Measurements from ENCODE around the gene SELENOS.

The SELENOS gene

GRCh38 chr15:101273534-101273933, 3.8 kb downstream of the SELENOS start:
- Histone ChIP-seq H3K18ac (ENCODE audit: low read depth in 1 of 2, low read length in 2 of 2) (no peak overlapping the region), H2AFZ (ENCODE audit: low read depth, low read length) (no peak overlapping the region), H3K27me3 (ENCODE audit: control insufficient read depth in 1 of 2, insufficient read depth in 1 of 2, low read length in 2 of 2) (no peaks in the 10 kb centered on the region), H3K14ac (ENCODE audit: low read length in 2 of 2) (no peak overlapping the region), H3K23ac (ENCODE audit: low read length in 2 of 2) (no peak overlapping the region), H3K9ac (ENCODE audit: low read length) (no peak overlapping the region), H3K9me3 (ENCODE audit: control insufficient read depth, low read length) (no peaks in the 10 kb centered on the region), H3K36me3 (ENCODE audit: control insufficient read depth in 1 of 2, insufficient read depth in 2 of 2, low read depth in 1 of 2, low read length in 2 of 2) (peaks cover 42 to 76% of the 10 kb centered on the region in 2 experiments), H3K4me1 (ENCODE audit: control insufficient read depth, insufficient read depth, low read depth, low read length) (peaks cover 7% of the 10 kb centered on the region), H4K91ac (ENCODE audit: low read length) (no peak overlapping the region), H3K4ac (ENCODE audit: low read depth in 1 of 2, low read length in 2 of 2) (no peak overlapping the region), H3K4me2 (ENCODE audit: low read length, poor library complexity, severe bottlenecking) (no peak overlapping the region), H2BK15ac (ENCODE audit: low read depth, poor library complexity, severe bottlenecking) (no peak overlapping the region), H4K8ac (ENCODE audit: low read length) (no peak overlapping the region), H2BK5ac (ENCODE audit: low read depth, low read length, poor library complexity, severe bottlenecking) (no peak overlapping the region), H3K27ac (ENCODE audit: low read length, poor library complexity, severe bottlenecking) (no peak overlapping the region), H2BK120ac (ENCODE audit: low read depth, low read length) (no peak overlapping the region), H3K4me3 (ENCODE audit: insufficient read depth in 1 of 2, low read depth in 1 of 2, low read length in 2 of 2) (no peak overlapping the region), H2BK12ac (ENCODE audit: low read length in 2 of 2) (no peak overlapping the region), H3K79me1 (replicated peaks; ENCODE audit: low read length, poor library complexity, severe bottlenecking) (peaks cover 11% of the 10 kb centered on the region), H2AK5ac (ENCODE audit: low read length, severe bottlenecking) (no peak overlapping the region)
- no peak for DNase-seq
- 79% methylated on average over 5 of the region's 5 CpGs for WGBS

GRCh38 chr15:101272584-101272983, 4.7 kb downstream of the SELENOS start:
- no peak overlapping the region for H2BK15ac ChIP-seq (ENCODE audit: low read depth, poor library complexity, severe bottlenecking)
- H3K18ac ChIP-seq (ENCODE audit: low read depth in 1 of 2, low read length in 2 of 2) = no peak overlapping the region
- no peak for DNase-seq
- no peaks in the 10 kb centered on the region for H3K9me3 ChIP-seq (ENCODE audit: control insufficient read depth, low read length)
- H3K4me3 ChIP-seq (ENCODE audit: insufficient read depth in 1 of 2, low read depth in 1 of 2, low read length in 2 of 2) = no peak overlapping the region
- peaks cover 5% of the 10 kb centered on the region for H3K4me1 ChIP-seq (ENCODE audit: control insufficient read depth, insufficient read depth, low read depth, low read length)
- H3K79me1 ChIP-seq (replicated peaks; ENCODE audit: low read length, poor library complexity, severe bottlenecking) = peaks cover 11% of the 10 kb centered on the region
- no peak overlapping the region for H2BK5ac ChIP-seq (ENCODE audit: low read depth, low read length, poor library complexity, severe bottlenecking)
- no peak overlapping the region for H3K4me2 ChIP-seq (ENCODE audit: low read length, poor library complexity, severe bottlenecking)
- no peak overlapping the region for H4K91ac ChIP-seq (ENCODE audit: low read length)
- H3K23ac ChIP-seq (ENCODE audit: low read length in 2 of 2) = no peak overlapping the region
- no peak overlapping the region for H2BK12ac ChIP-seq (ENCODE audit: low read length in 2 of 2)
- no peak overlapping the region for H3K4ac ChIP-seq (ENCODE audit: low read depth in 1 of 2, low read length in 2 of 2)
- 96% methylated on average over 7 of the region's 9 CpGs for WGBS
- H4K8ac ChIP-seq (ENCODE audit: low read length) = no peak overlapping the region
- H3K14ac ChIP-seq (ENCODE audit: low read length in 2 of 2) = no peak overlapping the region
- no peak overlapping the region for H2BK120ac ChIP-seq (ENCODE audit: low read depth, low read length)
- H2AFZ ChIP-seq (ENCODE audit: low read depth, low read length) = no peak overlapping the region
- H3K9ac ChIP-seq (ENCODE audit: low read length) = no peak overlapping the region
- no peak overlapping the region for H3K27ac ChIP-seq (ENCODE audit: low read length, poor library complexity, severe bottlenecking)
- H3K36me3 ChIP-seq (ENCODE audit: control insufficient read depth in 1 of 2, insufficient read depth in 2 of 2, low read depth in 1 of 2, low read length in 2 of 2) = peaks cover 43 to 73% of the 10 kb centered on the region in 2 experiments
- no peak overlapping the region for H2AK5ac ChIP-seq (ENCODE audit: low read length, severe bottlenecking)
- no peaks in the 10 kb centered on the region for H3K27me3 ChIP-seq (ENCODE audit: control insufficient read depth in 1 of 2, insufficient read depth in 1 of 2, low read length in 2 of 2)

GRCh38 chr15:101269479-101270223, 7.6 kb downstream of the SELENOS start:
- no peak overlapping the region for H3K18ac ChIP-seq (ENCODE audit: low read depth in 1 of 2, low read length in 2 of 2)
- no peaks in the 10 kb centered on the region for H3K27me3 ChIP-seq (ENCODE audit: control insufficient read depth in 1 of 2, insufficient read depth in 1 of 2, low read length in 2 of 2)
- H2BK12ac ChIP-seq (ENCODE audit: low read length in 2 of 2) = no peak overlapping the region
- peaks cover 43 to 62% of the 10 kb centered on the region in 2 experiments for H3K36me3 ChIP-seq (ENCODE audit: control insufficient read depth in 1 of 2, insufficient read depth in 2 of 2, low read depth in 1 of 2, low read length in 2 of 2)
- no peak overlapping the region for H2BK5ac ChIP-seq (ENCODE audit: low read depth, low read length, poor library complexity, severe bottlenecking)
- no peak overlapping the region for H4K91ac ChIP-seq (ENCODE audit: low read length)
- no peak overlapping the region for H3K4me3 ChIP-seq (ENCODE audit: insufficient read depth in 1 of 2, low read depth in 1 of 2, low read length in 2 of 2)
- peaks cover 3% of the 10 kb centered on the region for H3K4me1 ChIP-seq (ENCODE audit: control insufficient read depth, insufficient read depth, low read depth, low read length)
- WGBS = 93% methylated on average over 16 of the region's 16 CpGs
- no peak for DNase-seq
- no peak overlapping the region for H3K23ac ChIP-seq (ENCODE audit: low read length in 2 of 2)
- H2AK5ac ChIP-seq (ENCODE audit: low read length, severe bottlenecking) = no peak overlapping the region
- H3K4ac ChIP-seq (ENCODE audit: low read depth in 1 of 2, low read length in 2 of 2) = no peak overlapping the region
- no peak overlapping the region for H3K9ac ChIP-seq (ENCODE audit: low read length)
- H4K8ac ChIP-seq (ENCODE audit: low read length) = no peak overlapping the region
- H2AFZ ChIP-seq (ENCODE audit: low read depth, low read length) = no peak overlapping the region
- no peak overlapping the region for H2BK15ac ChIP-seq (ENCODE audit: low read depth, poor library complexity, severe bottlenecking)
- H3K27ac ChIP-seq (ENCODE audit: low read length, poor library complexity, severe bottlenecking) = no peak overlapping the region
- no peak overlapping the region for H2BK120ac ChIP-seq (ENCODE audit: low read depth, low read length)
- H3K9me3 ChIP-seq (ENCODE audit: control insufficient read depth, low read length) = no peaks in the 10 kb centered on the region
- peaks cover 10% of the 10 kb centered on the region for H3K79me1 ChIP-seq (replicated peaks; ENCODE audit: low read length, poor library complexity, severe bottlenecking)
- no peak overlapping the region for H3K14ac ChIP-seq (ENCODE audit: low read length in 2 of 2)
- no peak overlapping the region for H3K4me2 ChIP-seq (ENCODE audit: low read length, poor library complexity, severe bottlenecking)

GRCh38 chr15:101267320-101268104, 9.8 kb downstream of the SELENOS start:
- Histone ChIP-seq H3K4me3 (ENCODE audit: insufficient read depth in 1 of 2, low read depth in 1 of 2, low read length in 2 of 2) (peak overlapping the region; percentile 23 to 46), H3K27ac (ENCODE audit: low read length, poor library complexity, severe bottlenecking) (no peak overlapping the region), H3K79me1 (replicated peaks; ENCODE audit: low read length, poor library complexity, severe bottlenecking) (peaks cover 2% of the 10 kb centered on the region), H2BK15ac (ENCODE audit: low read depth, poor library complexity, severe bottlenecking) (no peak overlapping the region), H3K9me3 (ENCODE audit: control insufficient read depth, low read length) (no peaks in the 10 kb centered on the region), H3K18ac (ENCODE audit: low read depth in 1 of 2, low read length in 2 of 2) (no peak overlapping the region), H2AK5ac (ENCODE audit: low read length, severe bottlenecking) (no peak overlapping the region), H3K36me3 (ENCODE audit: control insufficient read depth in 1 of 2, insufficient read depth in 2 of 2, low read depth in 1 of 2, low read length in 2 of 2) (peaks cover 32 to 40% of the 10 kb centered on the region in 2 experiments), H2BK5ac (ENCODE audit: low read depth, low read length, poor library complexity, severe bottlenecking) (no peak overlapping the region), H2BK120ac (ENCODE audit: low read depth, low read length) (no peak overlapping the region), H3K4me1 (ENCODE audit: control insufficient read depth, insufficient read depth, low read depth, low read length) (peaks cover 5% of the 10 kb centered on the region), H3K4me2 (ENCODE audit: low read length, poor library complexity, severe bottlenecking) (no peak overlapping the region), H3K27me3 (ENCODE audit: control insufficient read depth in 1 of 2, insufficient read depth in 1 of 2, low read length in 2 of 2) (no peaks in the 10 kb centered on the region), H3K4ac (ENCODE audit: low read depth in 1 of 2, low read length in 2 of 2) (no peak overlapping the region), H3K9ac (ENCODE audit: low read length) (peak overlapping the region; percentile 71), H3K23ac (ENCODE audit: low read length in 2 of 2) (no peak overlapping the region), H3K14ac (ENCODE audit: low read length in 2 of 2) (no peak overlapping the region), H4K91ac (ENCODE audit: low read length) (no peak overlapping the region), H2BK12ac (ENCODE audit: low read length in 2 of 2) (no peak overlapping the region), H2AFZ (ENCODE audit: low read depth, low read length) (no peak overlapping the region), H4K8ac (ENCODE audit: low read length) (no peak overlapping the region)
- DNase-seq = peak; percentile 42
- 77% methylated on average over 18 of the region's 18 CpGs for WGBS

Measured in mesenchymal stem cell (in vitro differentiated cells and primary cell).